Erythroblast (primary cell): ENCODE results near the gene FOLR2.

ENCODE experiments used
- GATA1 ChIP-seq: IDR thresholded peaks from 2 replicates; pipeline ENCODE4 v1.6.1; 2011; ENCODE audit warnings: low read depth, mild to moderate bottlenecking, control low read depth, low read length, moderate library complexity
- POLR2A ChIP-seq: IDR thresholded peaks from 2 replicates; pipeline ENCODE4 v1.6.1; 2011; ENCODE audit warnings: mild to moderate bottlenecking, low read length

DNA sequence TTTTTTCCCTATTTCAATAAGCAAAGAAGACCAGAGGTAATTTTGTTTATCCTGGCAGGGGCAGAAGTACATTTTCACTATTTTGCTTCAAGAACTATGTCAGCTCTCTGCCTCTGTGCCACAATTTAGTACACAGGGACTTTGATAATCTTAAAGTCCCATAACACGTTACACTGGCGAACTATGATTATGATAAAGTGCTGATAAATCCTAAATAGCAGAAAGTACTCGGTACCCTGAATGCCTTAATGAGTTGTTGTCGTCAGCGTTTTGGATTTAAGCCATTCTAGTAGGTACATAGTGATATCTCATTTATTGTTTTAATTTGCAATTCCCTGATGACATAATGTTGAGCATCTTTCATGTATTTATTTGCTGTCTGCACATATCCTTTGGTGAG, 44.0 kb downstream of the FOLR2 start:
- no peak for TF ChIP-seq POLR2A
- no peak for TF ChIP-seq GATA1
